CD4-positive, alpha-beta memory T cell (primary cell): ENCODE measurements around the gene ARFGAP3. TPM values are rescaled to one million over a fixed set of nuclear protein-coding genes. Genes with fewer than 3 reads are reported as not detected.

Experiments used
- CTCF ChIA-PET: fragments of 350-600 bp; sonication (Branson Sonifier 250); formaldehyde crosslinking; loops from one replicate; lab custom pipeline; 2021; ENCODE audit warnings: inconsistent platforms; ENCODE audit not compliant: partially characterized antibody; lab: Charles Lee
- POLR2A ChIA-PET: fragments of 350-600 bp; sonication (Branson Sonifier 250); formaldehyde crosslinking; loops from one replicate; lab custom pipeline; 2021; ENCODE audit not compliant: partially characterized antibody; lab: Charles Lee
- DNase-seq, 5 donors: peaks; one replicate each; pipeline versions ENCODE4 v3.0.0 to v3.0.0-alpha.2; 2020 to 2022; ENCODE audit warnings: mixed read lengths in 1 of 5
- H3K27ac ChIP-seq: one replicate; pipeline ENCODE4 v1.7.0; 2013; ENCODE audit warnings: low read depth, low read length
- H3K27me3 ChIP-seq: 2 replicates; pipeline ENCODE4 v1.7.0; 2013; ENCODE audit warnings: mild to moderate bottlenecking, low read length, moderate library complexity; ENCODE audit not compliant: insufficient read depth
- H3K36me3 ChIP-seq: 2 replicates; pipeline ENCODE4 v1.7.0; 2013; ENCODE audit warnings: mild to moderate bottlenecking, low read length, moderate library complexity; ENCODE audit not compliant: insufficient read depth
- H3K4me1 ChIP-seq: 2 replicates; pipeline ENCODE4 v1.7.0; 2013; ENCODE audit warnings: mild to moderate bottlenecking, low read length, moderate library complexity; ENCODE audit not compliant: insufficient read depth
- H3K4me3 ChIP-seq, 2 donors: one replicate each; pipeline ENCODE4 v1.7.0; 2013; ENCODE audit warnings: low read length in 2 of 2, mild to moderate bottlenecking in 1 of 2
- H3K9me3 ChIP-seq, 2 donors: one replicate each; pipeline ENCODE4 v1.7.0; 2013; ENCODE audit warnings: low read length in 2 of 2, control low read depth in 1 of 2; ENCODE audit not compliant: control insufficient read depth in 1 of 2
- H3K27ac Mint-ChIP-seq, 7 donors: one replicate each; pipeline ENCODE4 v1.8.0; 2020 to 2021; ENCODE audit warnings: mixed read lengths in 7 of 7, mild to moderate bottlenecking in 6 of 7, inconsistent platforms in 3 of 7, moderate library complexity in 3 of 7
- H3K27me3 Mint-ChIP-seq, 2 donors: one replicate each; pipeline ENCODE4 v1.8.0; 2020 to 2021; ENCODE audit warnings: mixed read lengths in 2 of 2
- H3K36me3 Mint-ChIP-seq, 2 donors: one replicate each; pipeline ENCODE4 v1.8.0; 2020 to 2021; ENCODE audit warnings: mixed read lengths in 2 of 2, inconsistent platforms in 1 of 2, mild to moderate bottlenecking in 1 of 2
- H3K4me1 Mint-ChIP-seq, 4 donors: one replicate each; pipeline ENCODE4 v1.8.0; 2020 to 2021; ENCODE audit warnings: mixed read lengths in 4 of 4, mild to moderate bottlenecking in 1 of 4
- H3K4me3 Mint-ChIP-seq, 8 donors: one replicate each; pipeline ENCODE4 v1.8.0; 2020 to 2021; ENCODE audit warnings: mixed read lengths in 8 of 8, mild to moderate bottlenecking in 7 of 8, moderate library complexity in 6 of 8, inconsistent platforms in 3 of 8
- H3K9me3 Mint-ChIP-seq, 8 donors: one replicate each; pipeline ENCODE4 v1.8.0; 2020 to 2021; ENCODE audit warnings: mixed read lengths in 8 of 8, mild to moderate bottlenecking in 5 of 8, inconsistent platforms in 3 of 8, moderate library complexity in 1 of 8
- intact Hi-C: fragments of 100-400 bp; cut with micrococcal nuclease; formaldehyde crosslinking; loops from one replicate; pipeline ENCODE4 v1.15.1; 2023
- polyA plus RNA-seq, 2 donors: library from polyadenylated mRNA; unstranded; fragments of 300-500 nt; fragmentation: Illumina TruSeq; gene quantifications; one replicate each; pipeline ENCODE4 v1.2.3, GENCODE V29; 2021
- total RNA-seq, 2 experiments: library from RNA; stranded (reverse); gene quantifications; one replicate each; pipeline ENCODE4 v1.2.3, GENCODE V29; 2021

ARFGAP3 gene
- 10 to 100 TPM; 44.7 to 45.7 TPM for total RNA-seq
- polyA plus RNA-seq: 10 to 100 TPM; 38.4 to 49.0 TPM

DNA sequence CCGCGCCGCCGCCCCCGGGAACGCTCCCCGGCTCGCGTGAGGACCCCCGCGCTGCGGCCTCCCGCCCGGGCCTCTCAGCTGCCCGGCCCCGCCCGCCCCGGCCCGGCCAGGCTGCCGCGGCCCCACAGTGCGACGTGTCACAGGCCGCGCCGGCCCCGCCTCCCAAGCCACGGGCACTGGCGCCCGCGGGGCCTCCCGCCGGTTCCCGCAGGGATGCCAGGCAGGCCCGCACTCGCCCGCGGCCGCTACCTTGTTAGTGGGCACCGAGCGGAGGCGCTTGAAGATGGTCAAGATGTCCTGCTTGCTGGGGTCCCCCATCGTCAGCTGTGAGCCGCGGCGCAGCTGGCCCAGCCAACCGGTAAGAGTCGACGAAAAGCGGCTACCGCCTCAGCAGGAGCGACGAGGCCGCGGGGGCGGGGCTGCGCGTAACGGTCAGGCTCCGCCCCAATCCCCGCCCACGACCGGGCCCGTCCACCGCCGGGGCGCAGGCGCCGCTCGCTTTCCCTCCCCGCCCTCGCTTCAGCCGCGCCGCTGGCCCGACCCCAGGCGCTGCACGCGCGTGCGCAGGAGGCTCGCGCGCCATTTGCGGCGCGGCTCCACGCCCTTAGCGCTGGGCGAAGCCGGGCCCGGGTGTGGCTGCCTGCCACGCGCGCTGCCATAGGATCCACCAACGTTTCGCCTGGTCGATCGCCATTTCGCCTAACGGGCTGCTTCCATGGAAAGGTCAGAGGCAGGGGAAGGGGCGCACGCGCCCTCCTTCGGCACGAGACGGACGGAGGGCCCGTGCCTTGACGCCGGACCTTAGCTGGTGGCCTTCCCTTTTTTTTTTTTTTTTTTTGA, at the start of gene ARFGAP3:
Gene ARFGAP3 (minus strand): TSS at position 409 of the 840 bp plus-strand sequence. CDS start 91 bp downstream, at position 318.
- peaks cover 0 to 3% of the 10 kb centered on the region in 2 donors for H3K36me3 Mint-ChIP-seq
- H3K27ac ChIP-seq: peak within 1 kb of the TSS; percentile 71
- H3K36me3 ChIP-seq: no peaks in the 10 kb centered on the region
- peaks cover 18% of the 10 kb centered on the region for H3K4me1 ChIP-seq
- DNase-seq: peak; percentile 90 to 99 (median 96)
- H3K4me3 Mint-ChIP-seq: peak within 1 kb of the TSS; percentile 82 to 91 (median 88)
- intact Hi-C loops: loop anchor here (1.0 to 5.0 kb wide), 4 partner anchors 158 to 330 kb away; partner anchors contain the start of genes CYB5R3, PACSIN2, TTLL1 and TTLL12
- no peaks in the 10 kb centered on the region for H3K9me3 Mint-ChIP-seq
- POLR2A ChIA-PET: interaction anchor here (1.0 to 2.2 kb wide), 8 partner anchors 10 to 330 kb away, joined by 3 to 20 read pairs (median 4); partner anchors contain the start of genes PACSIN2, POLDIP3 and TTLL12
- peaks cover 9 to 27% (median 16%) of the 10 kb centered on the region in 4 donors for H3K4me1 Mint-ChIP-seq
- no peaks in the 10 kb centered on the region for H3K27me3 Mint-ChIP-seq
- H3K27me3 ChIP-seq: no peaks in the 10 kb centered on the region
- peak within 1 kb of the TSS; percentile 81 to 91 for H3K4me3 ChIP-seq
- CTCF ChIA-PET: interaction anchor here (1.6 to 4.1 kb wide), 2 partner anchors 10 to 177 kb away, joined by 6 to 35 read pairs; no protein-coding TSS in a partner anchor
- H3K27ac Mint-ChIP-seq: peak within 1 kb of the TSS; percentile 88 to 95 (median 91)
- H3K9me3 ChIP-seq: no peaks in the 10 kb centered on the region

DNA sequence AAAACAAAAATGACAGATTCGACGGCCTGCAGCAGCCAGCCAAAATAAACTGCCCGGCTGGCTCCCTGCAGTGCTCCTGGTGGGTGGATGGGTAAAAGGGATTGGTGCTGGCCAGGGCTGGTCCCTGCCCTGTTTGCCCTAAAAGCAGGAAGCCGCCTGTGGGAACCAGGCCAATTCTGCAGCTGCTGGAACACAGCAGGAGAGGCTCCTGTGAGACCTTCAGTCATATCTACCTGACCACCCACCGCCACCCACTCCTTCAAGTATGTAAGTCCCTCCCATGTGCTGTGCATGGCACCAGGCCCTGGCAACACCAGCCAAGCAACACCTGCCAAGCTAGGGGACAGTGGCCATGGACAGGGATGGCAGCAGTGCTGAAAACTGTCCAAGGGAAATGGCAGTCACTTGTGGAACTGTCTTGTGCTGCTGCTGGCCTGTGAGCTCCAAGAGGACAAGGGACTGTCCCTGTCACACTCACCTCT, 48.7 kb upstream of the ARFGAP3 start:
- H3K9me3 ChIP-seq: no peaks in the 10 kb centered on the region
- intact Hi-C loops: no loop called here
- ChIA-PET CTCF (interaction anchor here (1.9 kb wide), 1 partner anchor 12 kb away, joined by 6 read pairs; no protein-coding TSS in a partner anchor), POLR2A (interaction anchor here (1.6 kb wide), 1 partner anchor 11 kb away, joined by 6 read pairs; no protein-coding TSS in a partner anchor)
- no peaks in the 10 kb centered on the region for H3K9me3 Mint-ChIP-seq
- no peaks in the 10 kb centered on the region for H3K4me1 ChIP-seq
- H3K36me3 Mint-ChIP-seq: peaks cover 15 to 42% of the 10 kb centered on the region in 2 donors
- peaks cover 10% of the 10 kb centered on the region for H3K36me3 ChIP-seq
- H3K4me3 Mint-ChIP-seq: no peak overlapping the region
- no peaks in the 10 kb centered on the region for H3K27me3 Mint-ChIP-seq
- no peaks in the 10 kb centered on the region for H3K27me3 ChIP-seq
- H3K4me1 Mint-ChIP-seq: peaks cover 0 to 6% (median 4%) of the 10 kb centered on the region in 4 donors
- DNase-seq: no peak
- H3K4me3 ChIP-seq: no peak overlapping the region
- H3K27ac Mint-ChIP-seq: peak overlapping the region in 1 of 7 donors; percentile 51
- no peak overlapping the region for H3K27ac ChIP-seq

- no peaks in the 10 kb centered on the region for H3K27me3 Mint-ChIP-seq
- ChIA-PET CTCF (interaction anchor here (1.9 kb wide), 1 partner anchor 13 kb away, joined by 6 read pairs; no protein-coding TSS in a partner anchor), POLR2A (interaction anchor here (1.6 kb wide), 1 partner anchor 11 kb away, joined by 6 read pairs; no protein-coding TSS in a partner anchor)
- no peak overlapping the region for H3K27ac ChIP-seq
- H3K4me1 Mint-ChIP-seq: peaks cover 0 to 6% (median 4%) of the 10 kb centered on the region in 4 donors
- H3K4me3 ChIP-seq: no peak overlapping the region
- H3K36me3 Mint-ChIP-seq: peaks cover 15 to 41% of the 10 kb centered on the region in 2 donors
- H3K27me3 ChIP-seq: no peaks in the 10 kb centered on the region
- intact Hi-C loops: no loop called here
- H3K36me3 ChIP-seq: peaks cover 6% of the 10 kb centered on the region
- H3K27ac Mint-ChIP-seq: no peak overlapping the region
- no peak for DNase-seq
- H3K9me3 Mint-ChIP-seq: no peaks in the 10 kb centered on the region
- no peaks in the 10 kb centered on the region for H3K9me3 ChIP-seq
- H3K4me3 Mint-ChIP-seq: no peak overlapping the region
- H3K4me1 ChIP-seq: no peaks in the 10 kb centered on the region
These were observed 48.1 kb upstream of the ARFGAP3 start for GRCh38 chr22:42905217-42905616.

DNA sequence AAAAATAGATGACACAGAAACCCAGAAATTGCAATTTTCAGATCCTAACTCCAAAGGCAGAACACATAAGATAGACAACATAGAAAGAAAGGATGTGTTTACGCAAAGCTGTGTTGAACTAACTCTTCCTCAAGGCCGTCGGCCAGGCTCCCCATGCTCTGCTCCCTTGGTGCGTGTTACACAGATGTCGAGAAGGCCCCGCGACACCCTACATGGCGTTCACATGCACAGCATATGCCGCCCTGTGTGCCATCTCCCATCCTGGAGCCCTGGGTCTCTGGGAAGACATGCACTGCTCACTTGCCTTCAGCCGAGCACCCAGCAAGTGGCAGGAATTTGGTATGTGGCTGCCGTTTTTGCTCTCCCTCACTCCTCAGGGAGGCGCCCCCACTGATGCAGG, 47.0 kb upstream of the ARFGAP3 start:
- peaks cover under 1 to 9% (median 8%) of the 10 kb centered on the region in 4 donors for H3K4me1 Mint-ChIP-seq
- Histone ChIP-seq H3K9me3 (no peaks in the 10 kb centered on the region), H3K27ac (no peak overlapping the region), H3K4me1 (no peaks in the 10 kb centered on the region), H3K36me3 (no peaks in the 10 kb centered on the region), H3K27me3 (no peaks in the 10 kb centered on the region), H3K4me3 (no peak overlapping the region)
- no peak overlapping the region for H3K4me3 Mint-ChIP-seq
- CTCF ChIA-PET: interaction anchor here (1.2 to 1.9 kb wide), 2 partner anchors 14 to 130 kb away, joined by 5 to 6 read pairs; no protein-coding TSS in a partner anchor
- H3K36me3 Mint-ChIP-seq: peaks cover 15 to 32% of the 10 kb centered on the region in 2 donors
- no peaks in the 10 kb centered on the region for H3K27me3 Mint-ChIP-seq
- no peaks in the 10 kb centered on the region for H3K9me3 Mint-ChIP-seq
- intact Hi-C loops: no loop called here
- no peak overlapping the region for H3K27ac Mint-ChIP-seq
- POLR2A ChIA-PET: no interaction called here
- no peak for DNase-seq

GRCh38 chr22:42902875-42903510, 45.9 kb upstream of the ARFGAP3 start:
- Mint-ChIP-seq H3K36me3 (peaks cover 11 to 26% of the 10 kb centered on the region in 2 donors), H3K27me3 (no peaks in the 10 kb centered on the region), H3K4me3 (no peak overlapping the region), H3K4me1 (peaks cover 6 to 12% (median 9%) of the 10 kb centered on the region in 4 donors), H3K9me3 (no peaks in the 10 kb centered on the region), H3K27ac (peak overlapping the region in 1 of 7 donors; percentile 42)
- CTCF ChIA-PET: interaction anchor here (0.9 to 1.5 kb wide), 3 partner anchors 19 to 131 kb away, joined by 3 to 4 read pairs (median 3); no protein-coding TSS in a partner anchor
- Histone ChIP-seq H3K36me3 (no peaks in the 10 kb centered on the region), H3K4me3 (no peak overlapping the region), H3K9me3 (no peaks in the 10 kb centered on the region), H3K27ac (no peak overlapping the region), H3K4me1 (no peaks in the 10 kb centered on the region), H3K27me3 (no peaks in the 10 kb centered on the region)
- no peak for DNase-seq
- intact Hi-C loops: no loop called here
- POLR2A ChIA-PET: no interaction called here

DNA sequence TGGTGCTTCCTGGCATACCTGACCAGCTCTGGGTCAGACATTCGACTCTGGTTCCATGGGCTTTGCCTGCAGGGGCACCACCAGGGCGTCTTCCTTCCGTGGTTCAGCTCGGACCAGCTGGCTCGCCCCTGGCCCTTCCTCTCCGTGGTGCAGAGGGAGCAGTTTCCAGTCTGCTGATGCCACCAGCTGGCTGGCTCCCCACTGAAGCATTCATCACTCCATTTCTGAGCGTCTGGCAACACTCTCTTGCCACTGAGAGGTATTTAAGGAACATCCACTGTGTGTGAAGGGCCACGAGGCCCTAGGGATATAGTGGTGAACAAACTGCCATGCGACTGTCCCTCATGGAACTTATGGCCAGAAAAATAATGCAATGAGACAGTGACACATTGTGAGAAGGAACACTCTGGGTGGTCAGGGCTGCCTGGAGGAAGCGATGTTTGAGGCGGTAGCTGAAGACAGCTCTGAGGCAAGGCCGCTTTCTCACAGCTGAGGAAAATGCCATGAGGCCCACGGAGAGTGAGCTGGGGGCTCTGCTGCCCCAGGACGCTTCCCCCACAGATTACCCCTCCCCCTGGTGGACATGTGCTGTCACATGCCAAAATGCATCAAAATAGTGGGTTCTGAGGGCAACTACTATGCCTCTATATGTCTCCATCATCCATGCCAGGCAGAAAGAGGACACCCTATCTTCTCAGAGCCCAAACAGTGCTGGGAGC, 44.9 kb upstream of the ARFGAP3 start:
- intact Hi-C loops: no loop called here
- Histone ChIP-seq H3K27ac (no peak overlapping the region), H3K4me1 (no peaks in the 10 kb centered on the region), H3K9me3 (no peaks in the 10 kb centered on the region), H3K27me3 (no peaks in the 10 kb centered on the region), H3K36me3 (no peaks in the 10 kb centered on the region), H3K4me3 (no peak overlapping the region)
- H3K4me1 Mint-ChIP-seq: peaks cover 11 to 17% (median 14%) of the 10 kb centered on the region in 4 donors
- H3K27ac Mint-ChIP-seq: no peak overlapping the region
- no peaks in the 10 kb centered on the region for H3K9me3 Mint-ChIP-seq
- ChIA-PET CTCF (interaction anchor here (1.4 to 1.5 kb wide), 2 partner anchors 20 to 132 kb away, joined by 3 to 4 read pairs; no protein-coding TSS in a partner anchor), POLR2A (interaction anchor here (0.6 kb wide), 1 partner anchor 113 kb away, joined by 3 read pairs; no protein-coding TSS in a partner anchor)
- no peak overlapping the region for H3K4me3 Mint-ChIP-seq
- no peaks in the 10 kb centered on the region for H3K27me3 Mint-ChIP-seq
- no peak for DNase-seq
- peaks cover 7 to 20% of the 10 kb centered on the region in 2 donors for H3K36me3 Mint-ChIP-seq
